Prostate gland (tissue), 2 donors: Measurements from ENCODE around the gene FUT8.

Experiments used
- POLR2AphosphoS5 ChIP-seq: sonication (generic); formaldehyde crosslinking; IDR thresholded peaks from one replicate; pipeline ENCODE4 v1.6.1; 2017; ENCODE audit warnings: antibody characterized with exemption
- TF ChIP-seq, protein P1 (sequence below), 4 experiments: fragments of 200-600 bp in 2 of 4; fragments of 450-650 bp in 2 of 4; sonication (generic) in 2 of 4; IDR thresholded peaks; 1 replicate in 3 of 4; 2 replicates in 1 of 4; pipeline ENCODE4 v1.5.1; 2016 to 2019; ENCODE audit warnings: antibody characterized with exemption in 4 of 4, mild to moderate bottlenecking in 2 of 4, moderate library complexity in 2 of 4

- TF ChIP-seq POLR2AphosphoS5, result no peak
- TF ChIP-seq, protein P1, sequence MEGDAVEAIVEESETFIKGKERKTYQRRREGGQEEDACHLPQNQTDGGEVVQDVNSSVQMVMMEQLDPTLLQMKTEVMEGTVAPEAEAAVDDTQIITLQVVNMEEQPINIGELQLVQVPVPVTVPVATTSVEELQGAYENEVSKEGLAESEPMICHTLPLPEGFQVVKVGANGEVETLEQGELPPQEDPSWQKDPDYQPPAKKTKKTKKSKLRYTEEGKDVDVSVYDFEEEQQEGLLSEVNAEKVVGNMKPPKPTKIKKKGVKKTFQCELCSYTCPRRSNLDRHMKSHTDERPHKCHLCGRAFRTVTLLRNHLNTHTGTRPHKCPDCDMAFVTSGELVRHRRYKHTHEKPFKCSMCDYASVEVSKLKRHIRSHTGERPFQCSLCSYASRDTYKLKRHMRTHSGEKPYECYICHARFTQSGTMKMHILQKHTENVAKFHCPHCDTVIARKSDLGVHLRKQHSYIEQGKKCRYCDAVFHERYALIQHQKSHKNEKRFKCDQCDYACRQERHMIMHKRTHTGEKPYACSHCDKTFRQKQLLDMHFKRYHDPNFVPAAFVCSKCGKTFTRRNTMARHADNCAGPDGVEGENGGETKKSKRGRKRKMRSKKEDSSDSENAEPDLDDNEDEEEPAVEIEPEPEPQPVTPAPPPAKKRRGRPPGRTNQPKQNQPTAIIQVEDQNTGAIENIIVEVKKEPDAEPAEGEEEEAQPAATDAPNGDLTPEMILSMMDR (IDR thresholded peaks at IDR 0.05), result no peak
Observed at GRCh38 chr14:65772466-65772865, 359.9 kb downstream of the FUT8 start.
